Colon (tissue), 2 donors: Measurements from ENCODE around the gene GGNBP2.
"Not testable (repeated sequence)": the region's sequence is repeated elsewhere in the genome, so short reads cannot be mapped to it uniquely, and the experiment has no call there.

ENCODE experiments used
- FAIRE-seq: peaks from 2 replicates; lab custom pipeline; 2012; peaks lifted over from hg19 to GRCh38; lab: Jason Lieb, UNC
- donor health status: control.
- donor health status: control.

GGNBP2 gene

GRCh38 chr17:36602924-36603384, 58.2 kb downstream of the GGNBP2 start:
- FAIRE-seq, result no peak

GRCh38 chr17:36605028-36605427, 60.3 kb downstream of the GGNBP2 start:
- FAIRE-seq, result not testable (repeated sequence)

GRCh38 chr17:36608280-36608679, 63.6 kb downstream of the GGNBP2 start:
- FAIRE-seq, result no peak

- no peak for FAIRE-seq
Observed at GRCh38 chr17:36608794-36609497, 64.2 kb downstream of the GGNBP2 start.

GRCh38 chr17:36609498-36609862, 64.8 kb downstream of the GGNBP2 start:
- FAIRE-seq, result no peak

- FAIRE-seq, result no peak
Observed at GRCh38 chr17:36610474-36610873, 65.8 kb downstream of the GGNBP2 start.

- FAIRE-seq, result no peak
Observed at GRCh38 chr17:36611345-36612072, 66.8 kb downstream of the GGNBP2 start.

- FAIRE-seq, result no peak
Observed at GRCh38 chr17:36612323-36612722, 67.6 kb downstream of the GGNBP2 start.

GRCh38 chr17:36613155-36613554, 68.4 kb downstream of the GGNBP2 start:
- FAIRE-seq, result no peak

- no peak for FAIRE-seq
Observed at GRCh38 chr17:36614081-36614480, 69.4 kb downstream of the GGNBP2 start.

GRCh38 chr17:36614933-36615332, 70.2 kb downstream of the GGNBP2 start:
- no peak for FAIRE-seq

GRCh38 chr17:36616061-36617029, 71.6 kb downstream of the GGNBP2 start:
- no peak for FAIRE-seq

GRCh38 chr17:36617773-36618172, 73.1 kb downstream of the GGNBP2 start:
- FAIRE-seq, result no peak

GRCh38 chr17:36623281-36623680, 78.6 kb downstream of the GGNBP2 start:
- no peak for FAIRE-seq

GRCh38 chr17:36625188-36625587, 80.5 kb downstream of the GGNBP2 start:
- no peak for FAIRE-seq

- FAIRE-seq, result no peak
Observed at GRCh38 chr17:36627101-36627500, 82.4 kb downstream of the GGNBP2 start.

GRCh38 chr17:36628576-36628975, 83.9 kb downstream of the GGNBP2 start:
- FAIRE-seq, result no peak

- FAIRE-seq, result no peak
Observed at GRCh38 chr17:36629252-36629847, 84.6 kb downstream of the GGNBP2 start.

- FAIRE-seq, result no peak
Observed at GRCh38 chr17:36629970-36630502, 85.3 kb downstream of the GGNBP2 start.

GRCh38 chr17:36631022-36631421, 86.3 kb downstream of the GGNBP2 start:
- FAIRE-seq, result no peak

GRCh38 chr17:36632916-36633771, 88.4 kb downstream of the GGNBP2 start:
- no peak for FAIRE-seq
